Measurements from ENCODE around the gene GGT6.

- TF ChIP-seq, protein P1, sequence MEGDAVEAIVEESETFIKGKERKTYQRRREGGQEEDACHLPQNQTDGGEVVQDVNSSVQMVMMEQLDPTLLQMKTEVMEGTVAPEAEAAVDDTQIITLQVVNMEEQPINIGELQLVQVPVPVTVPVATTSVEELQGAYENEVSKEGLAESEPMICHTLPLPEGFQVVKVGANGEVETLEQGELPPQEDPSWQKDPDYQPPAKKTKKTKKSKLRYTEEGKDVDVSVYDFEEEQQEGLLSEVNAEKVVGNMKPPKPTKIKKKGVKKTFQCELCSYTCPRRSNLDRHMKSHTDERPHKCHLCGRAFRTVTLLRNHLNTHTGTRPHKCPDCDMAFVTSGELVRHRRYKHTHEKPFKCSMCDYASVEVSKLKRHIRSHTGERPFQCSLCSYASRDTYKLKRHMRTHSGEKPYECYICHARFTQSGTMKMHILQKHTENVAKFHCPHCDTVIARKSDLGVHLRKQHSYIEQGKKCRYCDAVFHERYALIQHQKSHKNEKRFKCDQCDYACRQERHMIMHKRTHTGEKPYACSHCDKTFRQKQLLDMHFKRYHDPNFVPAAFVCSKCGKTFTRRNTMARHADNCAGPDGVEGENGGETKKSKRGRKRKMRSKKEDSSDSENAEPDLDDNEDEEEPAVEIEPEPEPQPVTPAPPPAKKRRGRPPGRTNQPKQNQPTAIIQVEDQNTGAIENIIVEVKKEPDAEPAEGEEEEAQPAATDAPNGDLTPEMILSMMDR (IDR thresholded peaks at IDR 0.05) = no peak
- no peak for TF ChIP-seq POLR2A (IDR thresholded peaks at IDR 0.05)
These were observed 46.2 kb downstream of the GGT6 start for GRCh38 chr17:4514206-4514605.
